Peyer's patch (tissue), 4 donors: ENCODE data around the gene GDPD3.

Experiments used
- POLR2A ChIP-seq, 2 donors: fragments of 450-650 bp; IDR thresholded peaks; one replicate each; pipeline ENCODE4 v1.5.1; 2017; ENCODE audit warnings: antibody characterized with exemption in 2 of 2, mild to moderate bottlenecking in 2 of 2, moderate library complexity in 2 of 2
- TF ChIP-seq, protein P1 (sequence below), 6 experiments: fragments of 450-650 bp in 4 of 6; fragments of 200-600 bp in 2 of 6; sonication (generic) in 1 of 6; IDR thresholded peaks; one replicate each; pipeline ENCODE4 v1.5.1; 2017 to 2019; ENCODE audit warnings: antibody characterized with exemption in 6 of 6, mild to moderate bottlenecking in 3 of 6, moderate library complexity in 1 of 6

GRCh38 chr16:30144917-30145316, 31.6 kb upstream of the GDPD3 start:
- TF ChIP-seq, protein P1, sequence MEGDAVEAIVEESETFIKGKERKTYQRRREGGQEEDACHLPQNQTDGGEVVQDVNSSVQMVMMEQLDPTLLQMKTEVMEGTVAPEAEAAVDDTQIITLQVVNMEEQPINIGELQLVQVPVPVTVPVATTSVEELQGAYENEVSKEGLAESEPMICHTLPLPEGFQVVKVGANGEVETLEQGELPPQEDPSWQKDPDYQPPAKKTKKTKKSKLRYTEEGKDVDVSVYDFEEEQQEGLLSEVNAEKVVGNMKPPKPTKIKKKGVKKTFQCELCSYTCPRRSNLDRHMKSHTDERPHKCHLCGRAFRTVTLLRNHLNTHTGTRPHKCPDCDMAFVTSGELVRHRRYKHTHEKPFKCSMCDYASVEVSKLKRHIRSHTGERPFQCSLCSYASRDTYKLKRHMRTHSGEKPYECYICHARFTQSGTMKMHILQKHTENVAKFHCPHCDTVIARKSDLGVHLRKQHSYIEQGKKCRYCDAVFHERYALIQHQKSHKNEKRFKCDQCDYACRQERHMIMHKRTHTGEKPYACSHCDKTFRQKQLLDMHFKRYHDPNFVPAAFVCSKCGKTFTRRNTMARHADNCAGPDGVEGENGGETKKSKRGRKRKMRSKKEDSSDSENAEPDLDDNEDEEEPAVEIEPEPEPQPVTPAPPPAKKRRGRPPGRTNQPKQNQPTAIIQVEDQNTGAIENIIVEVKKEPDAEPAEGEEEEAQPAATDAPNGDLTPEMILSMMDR (IDR thresholded peaks at IDR 0.05): no peak
- no peak for TF ChIP-seq POLR2A (IDR thresholded peaks at IDR 0.05)
